Muscle of back (tissue), 11 donors: ENCODE data around the gene LARP1. TPM values are rescaled to one million over a fixed set of nuclear protein-coding genes. Genes with fewer than 3 reads are reported as not detected.
A peak's percentile ranks its signal among the peaks of the same experiment; 100 is the strongest.

Source experiments
- DNase-seq, 3 donors: peaks; one replicate each; pipeline versions ENCODE4 v3.0.0 to v3.0.0-alpha.2; 2013
- polyA plus RNA-seq, 10 donors: library from polyadenylated mRNA; unstranded; fragments of 120-200 nt; gene quantifications; one replicate each; pipeline ENCODE4 v1.2.1, GENCODE V29; 2013; ENCODE audit not compliant: insufficient read length in 10 of 10

The LARP1 gene
- polyA plus RNA-seq, 10 donors = 80.0 to 115 (median 91.8) TPM

DNA sequence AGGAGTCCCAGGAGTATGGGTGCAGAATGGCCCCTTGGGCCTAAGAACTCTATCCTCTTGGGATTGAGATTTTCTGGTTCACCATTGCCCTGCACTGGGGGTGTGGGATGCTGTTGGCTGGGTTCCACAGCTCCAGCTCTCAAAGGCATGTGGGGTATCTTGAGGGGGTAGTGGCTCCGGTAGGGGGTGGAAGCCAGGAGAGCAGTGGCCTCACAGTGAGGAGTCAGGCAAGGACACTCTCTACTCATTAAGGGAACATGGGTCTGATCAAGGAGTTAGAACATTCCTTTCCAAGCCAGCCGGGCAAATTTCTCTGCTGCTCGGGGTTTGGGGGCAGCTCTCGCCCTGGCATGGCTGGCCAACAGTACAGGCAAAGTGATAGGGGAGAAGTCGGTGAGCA, 33.0 kb downstream of the LARP1 start:
- no peak for DNase-seq

DNA sequence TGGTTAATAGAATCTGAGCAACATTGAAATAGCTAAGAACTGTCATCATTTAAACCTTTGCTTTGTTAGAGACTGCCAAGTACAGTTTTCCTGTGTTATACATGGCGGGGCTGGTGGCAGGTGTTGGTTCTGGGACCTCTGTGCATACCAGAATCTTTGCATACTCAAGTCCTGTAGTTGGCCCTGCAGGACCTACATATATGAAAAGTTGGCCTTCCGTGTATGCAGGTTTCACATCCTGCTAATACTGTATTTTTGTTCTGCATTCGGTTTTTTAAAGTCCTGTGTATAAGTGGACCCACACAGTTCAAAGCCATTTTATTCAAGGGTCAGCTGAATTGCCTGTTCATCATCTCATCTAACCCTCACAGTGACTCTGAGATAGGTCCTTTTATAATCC, 36.4 kb downstream of the LARP1 start:
- no peak for DNase-seq

DNA sequence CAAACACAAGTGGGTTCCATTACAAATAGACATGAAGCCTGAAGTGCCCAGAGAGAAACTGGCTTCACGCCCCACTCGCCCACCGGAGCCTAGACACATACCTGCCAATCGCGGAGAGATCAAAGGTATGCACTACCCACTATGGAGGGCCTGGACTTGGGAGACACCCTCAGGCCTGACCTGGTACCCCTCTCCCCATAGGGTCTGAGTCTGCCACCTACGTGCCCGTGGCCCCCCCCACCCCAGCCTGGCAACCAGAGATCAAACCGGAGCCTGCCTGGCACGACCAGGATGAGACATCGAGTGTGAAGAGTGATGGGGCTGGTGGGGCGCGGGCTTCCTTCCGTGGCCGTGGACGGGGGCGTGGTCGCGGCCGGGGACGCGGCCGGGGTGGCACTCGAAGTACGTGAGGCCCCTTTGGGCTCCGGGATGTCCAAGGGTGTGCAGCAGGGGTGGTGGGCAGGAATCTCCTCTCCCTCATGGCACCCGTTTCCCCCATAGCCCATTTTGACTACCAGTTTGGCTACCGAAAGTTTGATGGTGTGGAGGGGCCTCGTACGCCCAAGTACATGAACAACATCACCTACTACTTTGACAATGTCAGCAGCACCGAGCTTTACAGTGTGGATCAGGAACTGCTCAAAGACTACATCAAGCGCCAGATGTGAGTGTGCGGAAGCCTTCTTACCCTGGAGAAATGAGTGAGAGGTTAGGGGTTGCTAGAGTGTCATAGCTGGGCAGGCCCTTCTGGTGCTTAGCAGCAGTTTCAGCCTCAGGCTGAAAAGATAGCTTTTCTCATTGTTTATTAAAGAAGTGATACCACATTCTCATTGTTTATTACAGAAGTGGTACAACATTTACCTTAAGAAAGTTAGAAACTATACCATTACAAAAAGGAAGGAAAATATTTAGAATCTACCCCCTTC, 38.7 kb downstream of the LARP1 start:
- no peak for DNase-seq

DNA sequence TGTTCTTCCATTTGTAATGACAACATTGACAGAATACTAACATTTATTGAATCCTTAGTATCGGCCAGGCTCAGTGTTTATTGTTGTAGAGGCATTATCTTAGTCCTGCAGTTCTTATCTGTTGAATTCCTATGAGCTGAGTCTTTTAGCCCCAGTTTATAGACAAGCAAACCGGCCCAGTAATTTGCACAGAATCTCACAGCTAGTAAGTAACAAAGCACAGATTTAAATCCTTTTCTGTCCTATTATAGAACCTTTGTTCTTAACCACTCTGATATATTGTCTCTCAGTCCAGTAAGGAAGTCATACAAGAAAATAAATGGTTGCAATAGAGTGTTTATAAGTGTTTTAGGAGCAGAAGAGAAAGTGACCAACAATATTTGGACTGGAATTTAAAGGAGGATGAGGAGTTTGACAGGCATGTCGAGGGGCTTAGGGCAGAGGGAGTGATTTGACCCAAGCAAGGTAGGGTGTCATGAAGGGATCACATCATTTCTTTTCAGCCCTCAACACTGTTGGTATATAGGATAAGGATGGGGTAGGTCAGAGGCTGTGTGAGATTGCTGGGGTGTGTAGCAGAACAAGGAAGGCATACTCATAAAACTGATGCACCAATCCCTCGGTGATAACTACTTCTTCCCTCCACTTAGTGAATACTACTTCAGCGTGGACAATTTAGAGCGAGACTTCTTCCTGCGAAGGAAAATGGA, 39.5 kb downstream of the LARP1 start:
- no peak for DNase-seq

DNA sequence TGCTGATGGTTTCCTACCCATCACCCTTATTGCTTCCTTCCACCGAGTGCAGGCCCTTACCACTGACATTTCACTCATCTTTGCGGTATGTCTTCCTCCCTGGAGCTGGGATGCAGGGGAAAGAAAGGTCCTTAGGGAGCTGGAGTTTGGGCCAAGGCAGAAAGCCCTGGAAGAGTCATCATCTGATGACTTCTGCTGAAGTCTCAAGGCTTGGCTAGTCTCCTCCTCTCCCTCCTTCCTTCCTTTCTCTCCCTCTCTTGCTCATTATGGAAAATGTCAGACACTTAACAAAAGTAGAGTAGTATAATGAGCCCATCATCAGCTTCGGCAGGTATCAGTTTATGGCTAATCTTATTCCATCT, 40.0 kb downstream of the LARP1 start:
- no peak for DNase-seq

DNA sequence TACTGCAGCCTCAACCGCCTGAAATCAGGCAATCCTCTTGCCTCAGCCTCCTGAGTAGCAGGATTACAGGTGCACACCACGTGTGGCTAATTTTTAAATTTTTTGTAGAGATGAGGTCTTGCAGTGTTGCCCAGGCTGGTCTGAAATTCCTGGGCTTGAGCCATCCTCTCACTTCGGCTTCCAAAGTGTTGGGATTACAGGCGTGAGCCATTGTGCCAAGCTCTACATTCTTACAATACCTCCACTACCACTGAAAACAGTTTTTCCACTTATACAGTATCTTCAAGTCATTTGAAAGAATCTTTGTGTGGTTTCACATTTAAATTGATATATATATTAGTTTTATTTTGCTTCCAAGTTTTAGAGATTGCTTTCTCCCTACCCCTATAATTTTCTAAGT, 42.6 kb downstream of the LARP1 start:
- no peak for DNase-seq

DNA sequence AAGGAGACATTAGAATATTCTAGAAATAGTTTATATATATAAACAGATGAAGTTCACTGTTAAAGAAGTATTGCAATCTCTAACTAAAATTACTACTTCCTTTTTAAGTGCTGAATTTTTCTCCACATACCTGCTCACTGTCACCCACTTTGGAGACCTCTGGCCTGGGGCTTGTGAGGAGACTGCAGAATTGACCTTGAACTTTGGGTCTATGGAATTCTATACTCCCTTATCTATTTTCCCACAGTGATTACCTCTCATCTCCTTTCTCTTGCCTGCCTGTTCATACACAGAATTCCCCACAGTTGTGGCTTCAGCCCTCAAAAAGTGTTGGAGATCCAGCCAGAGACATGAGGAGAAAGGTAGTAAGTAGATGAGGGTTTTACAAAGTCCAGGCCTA, 45.4 kb downstream of the LARP1 start:
- DNase-seq = no peak

DNA sequence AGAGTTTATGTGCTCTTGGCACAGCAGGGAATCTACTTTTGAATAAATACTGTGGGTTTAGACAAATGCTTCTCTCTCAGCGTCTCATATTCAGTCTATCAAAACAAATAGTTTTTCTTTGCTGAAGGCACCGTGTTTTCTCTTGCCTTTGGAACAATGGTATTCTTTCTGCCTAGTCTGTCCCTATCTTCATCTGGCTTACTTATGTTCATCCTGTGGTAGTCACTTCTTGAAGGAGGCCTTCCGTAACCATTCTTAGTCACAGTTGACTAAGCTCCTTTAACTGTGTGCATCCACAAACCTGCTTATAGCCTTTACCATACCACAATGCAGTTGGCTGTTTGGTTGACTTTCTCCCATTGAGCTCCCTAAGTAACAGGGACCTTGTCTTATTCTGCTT, 45.9 kb downstream of the LARP1 start:
- DNase-seq = no peak

DNA sequence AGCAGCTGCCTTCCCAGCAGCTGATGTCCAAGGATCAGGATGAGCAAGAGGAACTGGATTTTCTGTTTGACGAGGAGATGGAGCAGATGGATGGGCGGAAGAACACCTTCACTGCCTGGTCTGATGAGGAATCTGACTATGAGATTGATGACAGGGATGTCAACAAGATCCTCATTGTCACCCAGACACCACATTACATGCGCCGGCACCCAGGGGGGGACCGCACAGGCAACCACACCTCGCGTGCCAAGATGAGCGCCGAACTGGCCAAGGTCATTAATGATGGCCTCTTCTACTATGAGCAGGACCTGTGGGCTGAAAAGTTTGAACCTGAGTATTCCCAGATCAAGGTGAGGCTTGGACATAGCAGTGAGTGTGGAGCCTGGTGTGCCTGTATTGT, 46.9 kb downstream of the LARP1 start:
- no peak for DNase-seq

DNA sequence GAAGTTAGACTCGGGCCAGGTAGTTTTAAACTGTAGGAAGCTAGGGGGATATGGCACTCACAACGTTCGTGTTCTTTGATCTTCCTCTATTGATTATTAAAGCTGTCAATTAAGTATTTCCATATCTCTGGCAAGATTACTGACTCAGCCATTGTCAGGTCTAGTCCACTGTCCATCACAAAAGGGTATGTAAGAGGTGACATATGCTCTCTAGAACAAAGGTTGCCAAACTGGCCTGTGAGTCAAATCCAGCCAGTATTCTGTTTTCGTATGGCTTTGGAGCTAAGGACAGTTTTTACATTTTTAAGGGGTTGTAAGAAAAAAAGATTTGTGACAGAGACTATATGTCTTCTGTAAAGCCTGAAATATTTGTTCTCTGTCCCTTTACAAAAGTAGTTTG, 51.0 kb downstream of the LARP1 start:
- DNase-seq = no peak

DNA sequence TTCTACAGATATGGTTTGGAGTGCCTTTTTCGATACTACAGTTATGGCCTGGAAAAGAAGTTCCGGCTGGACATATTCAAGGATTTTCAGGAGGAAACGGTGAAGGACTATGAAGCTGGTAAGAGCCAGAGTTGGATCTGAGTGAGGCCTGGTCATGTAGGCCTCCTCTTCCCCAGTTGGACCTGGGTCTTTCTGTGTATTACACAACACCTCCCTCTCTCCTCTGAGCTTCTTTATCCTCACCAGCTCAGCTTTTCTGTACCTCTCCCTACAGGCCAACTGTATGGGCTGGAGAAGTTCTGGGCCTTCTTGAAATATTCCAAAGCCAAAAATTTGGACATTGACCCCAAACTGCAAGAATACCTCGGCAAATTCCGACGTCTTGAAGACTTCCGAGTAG, 56.1 kb downstream of the LARP1 start:
- DNase-seq = no peak

DNA sequence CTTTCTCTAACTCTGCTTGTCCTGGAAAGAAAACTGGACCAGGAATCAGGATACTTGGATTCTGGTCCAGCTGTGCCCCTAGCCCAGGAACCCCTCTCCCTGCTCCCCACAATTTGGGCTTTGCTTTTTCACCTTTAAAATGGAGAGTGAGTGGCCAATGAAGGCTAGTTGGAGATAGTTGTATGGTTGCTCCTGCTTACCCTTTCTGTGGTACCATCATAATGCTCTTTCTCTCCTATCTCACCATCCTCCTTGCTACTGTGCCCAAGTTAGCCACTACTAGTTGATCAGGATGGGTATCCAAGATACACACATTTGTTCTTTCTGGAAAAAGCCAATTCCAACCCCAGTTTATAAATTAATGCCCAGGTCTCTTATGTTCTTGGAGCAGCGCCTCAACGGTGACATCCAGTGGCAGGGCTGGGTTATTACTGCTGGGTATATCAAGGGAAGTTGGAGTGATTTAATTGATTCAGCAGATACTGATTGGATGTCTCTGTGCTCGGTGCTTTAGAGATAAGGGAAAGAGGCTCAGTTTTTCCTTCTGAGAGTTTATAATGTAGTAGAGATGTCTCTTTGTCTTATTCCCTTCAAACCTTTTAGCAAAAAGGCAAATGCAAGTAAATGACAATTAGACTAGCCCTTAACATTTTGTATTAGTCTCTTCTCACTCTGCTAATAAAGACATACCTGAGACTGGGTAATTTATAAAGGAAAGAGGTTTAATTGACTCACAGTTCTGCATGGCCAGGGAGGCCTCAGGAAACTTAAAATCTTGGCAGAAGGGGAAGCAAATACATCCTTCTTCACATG, 56.7 kb downstream of the LARP1 start:
- peak; percentile 46 to 76 (median 66) for DNase-seq

DNA sequence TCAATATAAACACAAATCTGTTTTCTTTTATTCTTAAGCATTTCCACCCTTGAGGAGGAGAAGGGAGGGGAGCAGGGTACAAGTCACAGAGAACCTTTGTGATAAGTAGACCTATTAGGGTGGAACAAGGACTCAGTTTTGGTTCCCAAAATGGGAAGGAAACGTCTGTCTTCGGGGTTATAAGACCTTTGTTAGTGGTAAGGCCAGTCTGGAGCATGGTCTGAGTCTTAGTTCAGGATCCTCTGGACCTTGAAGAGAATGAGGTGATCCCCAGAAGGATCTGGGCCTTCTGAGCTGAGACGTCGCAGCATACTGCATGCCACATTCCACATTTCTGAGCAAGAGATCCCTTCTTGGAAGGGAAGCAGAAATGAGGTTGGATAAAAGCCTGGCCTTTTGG, 58.0 kb downstream of the LARP1 start:
- DNase-seq = no peak

DNA sequence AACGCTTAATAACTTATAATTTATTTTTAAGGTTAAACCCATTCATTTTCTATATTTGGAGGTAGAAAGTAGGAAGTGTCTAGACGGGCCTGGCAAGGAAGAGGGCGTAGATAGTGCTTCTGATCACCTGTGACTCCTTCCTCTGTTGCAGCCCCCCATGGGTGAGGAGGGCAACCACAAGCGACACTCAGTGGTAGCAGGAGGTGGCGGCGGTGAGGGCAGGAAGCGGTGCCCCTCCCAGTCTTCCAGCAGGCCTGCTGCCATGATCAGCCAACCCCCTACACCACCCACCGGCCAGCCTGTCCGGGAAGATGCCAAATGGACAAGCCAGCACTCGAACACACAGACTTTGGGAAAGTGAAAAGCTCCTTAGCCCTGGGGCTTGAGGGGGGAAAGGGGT, 58.6 kb downstream of the LARP1 start:
- no peak for DNase-seq

DNA sequence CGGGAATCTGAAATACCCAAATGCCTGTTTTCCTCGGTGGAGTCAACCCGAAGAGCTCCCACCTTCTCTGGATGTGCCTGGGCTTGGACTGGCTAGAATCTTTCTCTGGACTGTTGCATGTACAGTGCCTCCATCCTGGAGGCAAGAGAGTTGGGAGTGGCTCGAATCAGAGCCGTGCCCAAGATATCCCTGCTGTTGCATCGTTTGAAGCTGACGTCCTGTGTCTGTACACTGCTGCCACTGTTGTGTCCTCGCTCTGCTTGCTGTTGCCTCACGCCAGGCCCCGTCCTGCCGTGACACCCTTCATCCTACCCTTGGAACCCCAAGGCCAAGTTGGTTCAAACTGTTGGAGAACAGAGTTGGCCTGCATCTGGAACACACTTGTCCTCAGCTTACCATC, 59.8 kb downstream of the LARP1 start:
- DNase-seq = no peak

DNA sequence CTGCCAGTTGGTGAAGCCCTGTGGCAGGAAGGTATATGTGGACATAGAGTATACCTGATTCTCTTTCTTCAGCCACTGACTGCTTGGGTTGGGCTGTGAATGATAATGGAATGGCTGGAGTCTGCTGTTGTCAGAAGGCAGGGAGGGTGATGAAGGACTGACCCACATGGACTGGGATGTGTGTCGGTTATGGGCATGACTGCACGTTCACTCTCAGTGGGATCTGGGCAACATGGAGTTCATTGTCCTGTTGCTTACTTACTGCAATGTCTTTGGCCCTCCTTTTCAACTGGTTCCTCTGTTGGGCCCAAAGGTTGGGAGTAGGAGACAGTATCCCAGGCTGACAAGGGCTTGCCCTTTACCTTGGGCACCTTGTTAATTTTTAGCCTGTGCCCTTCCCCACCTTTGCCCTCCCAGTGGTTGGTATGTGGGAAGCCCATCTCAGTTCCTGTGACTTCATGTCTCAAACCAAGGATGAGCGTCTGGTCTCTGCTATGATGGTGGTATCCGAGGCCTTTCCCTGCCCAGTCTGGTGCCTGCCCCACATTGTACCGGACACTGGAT, 60.6 kb downstream of the LARP1 start:
- DNase-seq = no peak

DNA sequence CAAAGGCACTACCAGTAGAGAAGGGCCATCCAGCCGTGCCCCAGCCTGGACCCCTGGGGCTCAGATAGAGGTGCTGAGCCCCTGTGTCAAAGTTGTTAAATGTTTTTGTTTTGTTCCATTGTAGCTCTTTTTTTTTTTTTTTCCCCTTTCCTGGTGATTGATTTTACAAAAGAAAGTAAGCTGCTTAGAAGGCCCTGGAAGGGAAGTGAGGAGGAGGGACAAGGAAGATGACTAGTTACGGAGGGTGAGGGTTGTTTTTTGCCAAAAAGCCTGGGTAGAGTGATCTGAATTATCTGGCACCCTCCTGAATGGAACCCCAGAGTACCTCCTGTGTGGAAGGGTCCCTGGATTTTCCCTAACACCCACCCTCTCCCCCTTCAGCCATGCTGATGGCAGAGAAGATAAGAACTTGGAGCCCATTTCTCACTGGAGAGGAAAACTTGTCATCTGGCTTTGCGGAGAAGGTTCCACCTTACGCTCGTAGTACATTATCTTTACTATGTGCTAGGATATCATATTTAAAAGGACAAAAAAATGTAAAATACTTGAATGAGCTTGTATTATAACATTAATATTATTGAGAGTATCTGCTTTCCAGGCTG, 61.8 kb downstream of the LARP1 start:
- DNase-seq = no peak

DNA sequence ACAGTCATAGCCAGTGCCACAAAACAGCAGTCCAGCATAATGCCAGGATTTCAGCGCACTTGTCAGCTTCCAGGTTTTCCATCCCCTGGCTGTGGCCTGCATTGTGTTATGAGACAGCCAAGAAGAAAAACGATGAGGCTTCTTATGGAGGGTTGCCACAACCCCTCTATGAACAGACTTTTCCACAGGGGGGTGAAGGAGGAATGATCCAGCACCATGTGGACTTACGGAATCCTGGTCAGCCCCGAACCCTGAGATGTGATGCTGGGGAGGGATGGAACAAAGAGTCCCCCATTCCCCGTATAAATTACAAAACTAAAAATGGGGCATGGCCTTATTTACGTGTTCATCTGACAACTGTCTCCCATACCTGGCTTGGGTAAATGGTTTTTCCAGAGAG, 62.6 kb downstream of the LARP1 start:
- no peak for DNase-seq

DNA sequence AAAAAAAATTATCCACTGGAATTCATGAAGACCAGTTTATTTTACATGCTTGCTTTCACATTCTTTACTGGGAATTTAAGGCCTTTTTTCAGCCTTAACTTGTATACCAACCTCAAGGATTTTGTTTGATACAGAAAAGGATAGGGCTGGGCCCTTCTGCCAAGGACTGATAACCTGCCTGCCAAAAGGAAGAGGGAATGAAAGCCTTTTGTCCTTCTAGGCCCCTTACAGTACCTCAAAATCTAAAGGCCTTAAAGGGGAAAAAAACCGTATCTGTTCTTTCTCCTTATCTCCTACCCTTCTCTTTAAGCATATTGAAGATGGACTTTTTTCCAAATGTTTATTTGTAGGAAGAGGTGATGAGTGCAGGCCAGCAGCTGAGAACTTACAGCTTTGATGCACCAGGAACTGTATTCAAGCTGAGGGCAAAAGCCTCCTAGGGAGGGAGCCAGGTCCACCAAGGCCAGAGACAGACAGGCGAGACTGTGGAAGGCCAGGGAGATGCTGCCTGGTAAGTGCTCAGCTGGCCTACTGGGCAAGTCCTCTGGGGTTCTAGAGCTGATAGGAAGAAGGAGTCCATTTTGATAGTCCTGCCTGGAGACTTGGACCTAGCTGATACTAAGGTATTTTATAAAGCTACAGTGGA, 63.4 kb downstream of the LARP1 start:
- DNase-seq = no peak

DNA sequence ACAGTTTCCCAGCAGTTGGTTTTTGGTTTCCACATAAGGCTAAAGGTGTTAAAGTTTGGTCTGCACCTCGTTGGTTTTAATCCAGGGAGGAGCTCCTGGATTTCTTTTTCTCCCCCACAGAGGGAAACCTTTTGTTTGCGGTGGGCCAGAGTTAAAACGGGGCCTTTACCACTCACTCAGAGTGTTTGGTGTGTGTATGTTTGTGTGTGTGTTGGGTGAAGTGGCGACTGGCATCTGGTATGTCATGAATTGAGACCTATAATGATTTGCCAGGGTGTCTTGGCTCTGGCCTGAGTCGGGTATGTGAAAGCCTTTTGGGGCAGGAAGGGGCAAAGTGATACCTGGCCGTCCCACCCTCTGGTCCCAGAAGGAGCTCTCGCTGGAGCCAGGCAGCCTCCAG, 64.4 kb downstream of the LARP1 start:
- DNase-seq = no peak

DNA sequence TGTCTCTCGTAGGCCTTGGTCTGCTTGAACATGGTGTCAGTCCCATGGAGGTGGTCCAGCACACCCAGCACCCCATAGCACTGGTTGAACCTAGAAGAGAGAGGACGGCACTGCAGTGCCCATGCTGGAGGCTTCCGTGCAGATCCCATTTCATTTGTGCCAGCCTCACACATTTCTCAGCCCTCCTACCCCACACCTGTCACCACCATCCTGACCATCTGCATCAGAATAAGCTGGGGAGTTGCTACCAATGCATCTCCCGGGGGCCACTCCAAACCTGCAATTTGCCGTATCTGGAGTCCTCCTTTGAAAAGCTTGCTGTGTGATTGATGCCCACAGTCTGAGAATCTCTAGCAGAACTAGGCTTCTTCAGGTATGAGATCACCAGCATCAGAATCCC, 65.2 kb downstream of the LARP1 start:
- no peak for DNase-seq
